Body of pancreas (tissue), 4 donors: ENCODE measurements around the gene CST4. TPM values are rescaled to one million over a fixed set of nuclear protein-coding genes. Genes with fewer than 3 reads are reported as not detected.

ENCODE experiments used
- ATAC-seq: fragments of 150-250 bp; one replicate; pipeline ENCODE4 v1.9.1; 2016
- DNase-seq, 4 donors: peaks; one replicate each; pipeline ENCODE4 v3.0.0-alpha.2; 2019
- H3K27ac ChIP-seq, 4 donors: fragments of 200-600 bp; sonication (generic); 1 replicate in 3 of 4; 2 replicates in 1 of 4; pipeline versions ENCODE4 v1.5.1 to v1.6.1; 2016 to 2019; ENCODE audit warnings: mild to moderate bottlenecking in 1 of 4, mixed read lengths in 1 of 4, moderate library complexity in 1 of 4
- H3K27me3 ChIP-seq, 2 donors: fragments of 200-600 bp; sonication (generic); one replicate each; pipeline ENCODE4 v1.6.0; 2016; ENCODE audit warnings: mild to moderate bottlenecking in 1 of 2
- H3K36me3 ChIP-seq, 2 donors: fragments of 200-600 bp; sonication (generic); replicated peaks in 1 of 2; 2 replicates each; pipeline ENCODE4 v1.5.1; 2016; ENCODE audit warnings: low read depth in 2 of 2; ENCODE audit not compliant: insufficient read depth in 1 of 2
- H3K4me1 ChIP-seq: fragments of 200-600 bp; sonication (generic); one replicate; pipeline ENCODE4 v1.6.0; 2016
- H3K4me3 ChIP-seq, 2 donors: fragments of 200-600 bp; sonication (generic); 1 replicate in 1 of 2; 2 replicates in 1 of 2; pipeline ENCODE4 v1.5.1; 2016 to 2019
- H3K9me3 ChIP-seq, 3 donors: fragments of 200-600 bp; sonication (generic); 1 replicate in 2 of 3; 2 replicates in 1 of 3; pipeline ENCODE4 v1.5.1; 2016
- CTCF ChIP-seq, 7 experiments: fragments of 450-650 bp in 4 of 7; fragments of 200-600 bp in 3 of 7; sonication (generic) in 3 of 7; IDR thresholded peaks; one replicate each; pipeline ENCODE4 v1.5.1; 2016 to 2019; ENCODE audit warnings: antibody characterized with exemption in 7 of 7
- POLR2A ChIP-seq, 3 donors: fragments of 450-650 bp; IDR thresholded peaks; one replicate each; pipeline ENCODE4 v1.6.1; 2016; ENCODE audit warnings: antibody characterized with exemption in 3 of 3, mild to moderate bottlenecking in 2 of 3
- WGBS, 2 donors: methylation state at CpG; one replicate each; pipeline ENCODE4 v1.1.5; 2017; 5-methylcytosine and 5-hydroxymethylcytosine counted together
- intact Hi-C: fragments of 100-400 bp; cut with DNase I; formaldehyde crosslinking; loops from one replicate; pipeline ENCODE4 v1.15.1; 2023
- total RNA-seq, 2 donors: library from RNA; depleted of rRNA; stranded (reverse); fragments of >200 nt; gene quantifications; one replicate each; pipeline ENCODE4 v1.1.0, GENCODE V29; 2016

The CST4 gene
- total RNA-seq, 2 donors from 2014 or later: not detected

- WGBS, 2 donors: 69 to 72% methylated on average over 7 of the region's 7 CpGs
- no peak for ATAC-seq
- H3K4me1 ChIP-seq: no peaks in the 10 kb centered on the region
- DNase-seq: no peak
- H3K27me3 ChIP-seq: no peaks in the 10 kb centered on the region
- no peaks in the 10 kb centered on the region for H3K9me3 ChIP-seq
- H3K36me3 ChIP-seq: no peaks in the 10 kb centered on the region
- no peak overlapping the region for H3K4me3 ChIP-seq
- H3K27ac ChIP-seq: no peak overlapping the region
- intact Hi-C loops: no loop called here
- TF ChIP-seq POLR2A (IDR thresholded peaks at IDR 0.05): no peak
- no peak for TF ChIP-seq CTCF (IDR thresholded peaks at IDR 0.05)
These were observed 19.0 kb downstream of the CST4 start for GRCh38 chr20:23669866-23670265.

GRCh38 chr20:23669327-23669726 lies 19.5 kb downstream of the CST4 start:
- no peaks in the 10 kb centered on the region for H3K4me1 ChIP-seq
- no peak overlapping the region for H3K4me3 ChIP-seq
- ATAC-seq: no peak
- no peak for TF ChIP-seq POLR2A (IDR thresholded peaks at IDR 0.05)
- TF ChIP-seq CTCF (IDR thresholded peaks at IDR 0.05): no peak
- 32 to 78% methylated on average over 1 of the region's 1 CpG for WGBS, 2 donors
- no peak for DNase-seq
- no peaks in the 10 kb centered on the region for H3K27me3 ChIP-seq
- H3K36me3 ChIP-seq: no peaks in the 10 kb centered on the region
- no peak overlapping the region for H3K27ac ChIP-seq
- no peaks in the 10 kb centered on the region for H3K9me3 ChIP-seq
- intact Hi-C loops: no loop called here

- intact Hi-C loops: no loop called here
- H3K36me3 ChIP-seq: no peaks in the 10 kb centered on the region
- no peaks in the 10 kb centered on the region for H3K4me1 ChIP-seq
- H3K27me3 ChIP-seq: no peaks in the 10 kb centered on the region
- no peak overlapping the region for H3K27ac ChIP-seq
- H3K9me3 ChIP-seq: no peaks in the 10 kb centered on the region
- TF ChIP-seq CTCF (IDR thresholded peaks at IDR 0.05) (peak; percentile 54 to 73 (median 66)), POLR2A (IDR thresholded peaks at IDR 0.05) (no peak)
- peak; percentile 48 to 59 (median 52) for DNase-seq
- ATAC-seq: peak; percentile 67
- H3K4me3 ChIP-seq: no peak overlapping the region
- 0 to 2% methylated on average over 4 of the region's 4 CpGs for WGBS, 2 donors
These were observed 20.3 kb downstream of the CST4 start for GRCh38 chr20:23668477-23668951.

- H3K27ac ChIP-seq: no peak overlapping the region
- ATAC-seq (no peak), DNase-seq (no peak)
- intact Hi-C loops: no loop called here
- no peaks in the 10 kb centered on the region for H3K27me3 ChIP-seq
- no peaks in the 10 kb centered on the region for H3K36me3 ChIP-seq
- no peak overlapping the region for H3K4me3 ChIP-seq
- 58 to 70% methylated on average over 7 of the region's 7 CpGs for whole genome bisulfite sequencing, 2 donors
- TF ChIP-seq POLR2A (IDR thresholded peaks at IDR 0.05): no peak
- no peak for TF ChIP-seq CTCF (IDR thresholded peaks at IDR 0.05)
- no peaks in the 10 kb centered on the region for H3K9me3 ChIP-seq
- no peaks in the 10 kb centered on the region for H3K4me1 ChIP-seq
These were observed 21.2 kb downstream of the CST4 start for GRCh38 chr20:23667666-23668065.

GRCh38 chr20:23666698-23667097 lies 22.1 kb downstream of the CST4 start:
- Histone ChIP-seq H3K36me3 (no peaks in the 10 kb centered on the region), H3K4me1 (no peaks in the 10 kb centered on the region), H3K27ac (no peak overlapping the region), H3K27me3 (no peaks in the 10 kb centered on the region), H3K9me3 (no peaks in the 10 kb centered on the region), H3K4me3 (no peak overlapping the region)
- ATAC-seq (no peak), DNase-seq (no peak)
- TF ChIP-seq CTCF (IDR thresholded peaks at IDR 0.05) (no peak), POLR2A (IDR thresholded peaks at IDR 0.05) (no peak)
- WGBS, 2 donors: 52 to 57% methylated on average over 3 of the region's 3 CpGs
- intact Hi-C loops: no loop called here
